Upper lobe of left lung (tissue), 6 donors: ENCODE data around the gene ATP6V0E2. TPM values are rescaled to one million over a fixed set of nuclear protein-coding genes. Genes with fewer than 3 reads are reported as not detected.

Experiments used
- ATAC-seq, 2 donors: fragments of 200-7000 bp; cut with Tn5 transposase; one replicate each; pipeline ENCODE4 v1.9.1; 2022; ENCODE audit warnings: mild to moderate bottlenecking in 2 of 2, moderate library complexity in 2 of 2; ENCODE audit not compliant: low FRiP score in 2 of 2
- DNase-seq, 2 donors: peaks; one replicate each; pipeline ENCODE4 v3.0.0-alpha.2; 2019 to 2020
- H3K27ac ChIP-seq, 4 donors: fragments of 200-600 bp; sonication (generic); one replicate each; pipeline ENCODE4 v1.5.1; 2016 to 2019
- H3K27me3 ChIP-seq, 4 donors: fragments of 200-600 bp; sonication (generic); one replicate each; pipeline ENCODE4 v1.5.1; 2017 to 2019
- H3K36me3 ChIP-seq, 4 donors: fragments of 200-600 bp; sonication (generic); one replicate each; pipeline ENCODE4 v1.5.1; 2016 to 2019
- H3K4me1 ChIP-seq, 4 donors: fragments of 200-600 bp; sonication (generic); one replicate each; pipeline ENCODE4 v1.5.1; 2018 to 2019
- H3K4me3 ChIP-seq, 4 donors: fragments of 200-600 bp; sonication (generic); one replicate each; pipeline ENCODE4 v1.5.1; 2017 to 2019; ENCODE audit warnings: mild to moderate bottlenecking in 2 of 4, moderate library complexity in 1 of 4
- H3K9me3 ChIP-seq, 4 donors: fragments of 200-600 bp; sonication (generic); one replicate each; pipeline ENCODE4 v1.5.1; 2018 to 2019
- CTCF ChIP-seq, 6 experiments: fragments of 450-650 bp in 4 of 6; fragments of 200-600 bp in 2 of 6; sonication (generic) in 2 of 6; IDR thresholded peaks; one replicate each; pipeline ENCODE4 v1.5.1; 2016 to 2019; ENCODE audit warnings: antibody characterized with exemption in 6 of 6
- EP300 ChIP-seq, 4 donors: sonication (generic); formaldehyde crosslinking; IDR thresholded peaks; one replicate each; pipeline ENCODE4 v1.5.1; 2017; ENCODE audit warnings: antibody characterized with exemption in 4 of 4, control low read depth in 2 of 4
- POLR2A ChIP-seq, 4 donors: fragments of 450-650 bp; IDR thresholded peaks; one replicate each; pipeline ENCODE4 v1.5.1; 2016 to 2017; ENCODE audit warnings: antibody characterized with exemption in 4 of 4, mild to moderate bottlenecking in 2 of 4
- POLR2AphosphoS5 ChIP-seq, 2 donors: sonication (generic); formaldehyde crosslinking; IDR thresholded peaks; one replicate each; pipeline ENCODE4 v1.5.1; 2017; ENCODE audit warnings: antibody characterized with exemption in 2 of 2
- WGBS, 2 donors: methylation state at CpG; one replicate each; pipeline ENCODE4 v1.1.5; 2017 to 2018; 5-methylcytosine and 5-hydroxymethylcytosine counted together
- total RNA-seq, 6 donors: library from RNA; depleted of rRNA in 4 of 6; stranded (reverse); fragments of >200 nt in 4 of 6; gene quantifications; one replicate each; pipeline versions ENCODE4 v1.1.0 to v1.2.1, GENCODE V29; 2016 to 2021
- donor health status: DM: no; HTN: no; CAD: no; lungs with moderate emphysema.
- donor health status: DM: no; HTN: yes; CAD: no; lungs with severe emphysema.

ATP6V0E2 gene
- total RNA-seq, 6 donors from 2014 or later = 5.2 to 34.1 (median 25.2) TPM

DNA sequence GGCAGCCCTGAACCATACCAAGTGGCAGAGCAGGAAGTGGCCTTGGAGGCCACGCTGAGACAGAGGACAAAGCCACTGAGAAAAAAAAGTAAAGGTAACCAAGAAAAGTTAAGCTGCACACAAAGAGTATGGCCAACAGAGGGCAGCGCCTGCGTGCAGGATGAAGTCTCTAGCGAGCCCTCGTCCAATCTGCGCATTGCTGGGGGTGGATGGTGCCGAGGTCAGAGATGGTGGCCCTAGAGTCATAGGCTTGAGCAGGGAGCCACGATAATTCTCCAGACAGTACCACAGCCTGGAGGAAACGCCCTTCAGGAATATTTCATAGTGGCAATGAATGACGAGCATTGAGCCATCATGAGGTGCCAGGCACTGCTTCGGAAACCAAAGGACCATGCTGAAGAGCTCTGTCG lies 9.7 kb downstream of the ATP6V0E2 start:
- H3K27ac ChIP-seq = no peak overlapping the region
- peak; percentile 65 to 78 for ATAC-seq
- H3K4me3 ChIP-seq = no peak overlapping the region
- peaks cover 0 to 4% (median 0%) of the 10 kb centered on the region in 4 donors for H3K36me3 ChIP-seq
- H3K27me3 ChIP-seq = no peaks in the 10 kb centered on the region
- peaks cover 0 to 19% (median 8%) of the 10 kb centered on the region in 4 donors for H3K4me1 ChIP-seq
- H3K9me3 ChIP-seq = no peaks in the 10 kb centered on the region
- peak; percentile 44 to 72 (median 50) for TF ChIP-seq CTCF (IDR thresholded peaks at IDR 0.05)
- no peak for TF ChIP-seq EP300 (IDR thresholded peaks at IDR 0.05)
- no peak for TF ChIP-seq POLR2A (IDR thresholded peaks at IDR 0.05)
- no peak for TF ChIP-seq POLR2AphosphoS5 (IDR thresholded peaks at IDR 0.05)
- DNase-seq = peak in 1 of 2 donors; percentile 72
- 22 to 28% methylated on average over 11 to 12 of the region's 12 CpGs for WGBS, 2 donors

GRCh38 chr7:149884016-149884415 lies 10.2 kb downstream of the ATP6V0E2 start:
- no peaks in the 10 kb centered on the region for H3K9me3 ChIP-seq
- WGBS, 2 donors = 60 to 69% methylated on average over 4 of the region's 4 CpGs
- H3K4me3 ChIP-seq = no peak overlapping the region
- no peak overlapping the region for H3K27ac ChIP-seq
- DNase-seq (peak in 1 of 2 donors; percentile 57), ATAC-seq (peak in 1 of 2 donors; percentile 5)
- H3K36me3 ChIP-seq = peaks cover 0 to 4% (median 0%) of the 10 kb centered on the region in 4 donors
- peaks cover 0 to 19% (median 8%) of the 10 kb centered on the region in 4 donors for H3K4me1 ChIP-seq
- H3K27me3 ChIP-seq = no peaks in the 10 kb centered on the region
- TF ChIP-seq POLR2AphosphoS5 (IDR thresholded peaks at IDR 0.05) = no peak
- no peak for TF ChIP-seq POLR2A (IDR thresholded peaks at IDR 0.05)
- no peak for TF ChIP-seq CTCF (IDR thresholded peaks at IDR 0.05)
- no peak for TF ChIP-seq EP300 (IDR thresholded peaks at IDR 0.05)

GRCh38 chr7:149884541-149884940 lies 10.8 kb downstream of the ATP6V0E2 start:
- Histone ChIP-seq H3K9me3 (no peaks in the 10 kb centered on the region), H3K4me1 (peaks cover 0 to 19% (median 8%) of the 10 kb centered on the region in 4 donors), H3K4me3 (no peak overlapping the region), H3K27me3 (no peaks in the 10 kb centered on the region), H3K27ac (no peak overlapping the region), H3K36me3 (peaks cover 0 to under 1% (median 0%) of the 10 kb centered on the region in 4 donors)
- DNase-seq = no peak
- TF ChIP-seq CTCF (IDR thresholded peaks at IDR 0.05) (no peak), EP300 (IDR thresholded peaks at IDR 0.05) (no peak), POLR2A (IDR thresholded peaks at IDR 0.05) (no peak), POLR2AphosphoS5 (IDR thresholded peaks at IDR 0.05) (no peak)
- ATAC-seq = peak in 1 of 2 donors; percentile 32
- WGBS, 2 donors = 86 to 91% methylated on average over 2 of the region's 2 CpGs

GRCh38 chr7:149885191-149886017 lies 11.6 kb downstream of the ATP6V0E2 start:
- peak in 1 of 2 donors; percentile 12 for DNase-seq
- ATAC-seq = no peak
- Histone ChIP-seq H3K27me3 (no peaks in the 10 kb centered on the region), H3K36me3 (no peaks in the 10 kb centered on the region), H3K9me3 (no peaks in the 10 kb centered on the region), H3K27ac (no peak overlapping the region), H3K4me3 (no peak overlapping the region), H3K4me1 (peaks cover 0 to 17% (median 8%) of the 10 kb centered on the region in 4 donors)
- 62 to 89% methylated on average over 2 to 13 of the region's 13 CpGs for WGBS, 2 donors
- no peak for TF ChIP-seq POLR2AphosphoS5 (IDR thresholded peaks at IDR 0.05)
- no peak for TF ChIP-seq POLR2A (IDR thresholded peaks at IDR 0.05)
- no peak for TF ChIP-seq EP300 (IDR thresholded peaks at IDR 0.05)
- no peak for TF ChIP-seq CTCF (IDR thresholded peaks at IDR 0.05)
